Endothelial cell of umbilical vein (primary cell): ENCODE data around the gene DTNA. TPM values are rescaled to one million over a fixed set of nuclear protein-coding genes. Genes with fewer than 3 reads are reported as not detected.

Source experiments
- BruUV-seq: library from RNA; stranded (reverse); fragments of 400-500 nt; replicated peaks from 2 replicates; lab custom pipeline; 2021; lab: Mats Ljungman, UMichigan
- CTCF ChIA-PET: fragments of 300-600, 350-600 bp; sonication (Branson Sonifier 250); formaldehyde crosslinking; loops from one replicate; lab custom pipeline; 2021; ENCODE audit warnings: antibody characterized with exemption, inconsistent platforms; lab: Charles Lee
- POLR2A ChIA-PET: fragments of 300-600, 350-600 bp; sonication (Branson Sonifier 250); formaldehyde crosslinking; loops from one replicate; lab custom pipeline; 2021; ENCODE audit warnings: antibody characterized with exemption, inconsistent platforms; lab: Charles Lee
- DNase-seq: peaks from one replicate; pipeline ENCODE4 v3.0.0-alpha.2; 2011; ENCODE audit warnings: low read depth, low spot score
- FAIRE-seq: peaks from 2 replicates; lab custom pipeline; 2011; peaks lifted over from hg19 to GRCh38; lab: Jason Lieb, UNC
- H2AFZ ChIP-seq: 2 replicates; pipeline ENCODE4 v1.6.0; 2012; ENCODE audit warnings: low read depth, low read length, control low read depth, inconsistent platforms
- H3K27ac ChIP-seq: 2 replicates; pipeline ENCODE4 v1.5.1; 2011; ENCODE audit warnings: low read depth, mild to moderate bottlenecking, control low read depth, low read length, moderate library complexity; ENCODE audit not compliant: insufficient read depth
- H3K27me3 ChIP-seq, 2 experiments: 2 replicates each; pipeline versions ENCODE4 v1.6.0 to v1.6.1; 2011; ENCODE audit warnings: low read length in 2 of 2, mixed read lengths in 1 of 2; ENCODE audit not compliant: control insufficient read depth in 2 of 2, insufficient read depth in 2 of 2
- H3K36me3 ChIP-seq, 2 experiments: 2 replicates in 1 of 2; 3 replicates in 1 of 2; pipeline ENCODE4 v1.5.1; 2011; ENCODE audit warnings: low read length in 2 of 2, mild to moderate bottlenecking in 1 of 2, moderate library complexity in 1 of 2; ENCODE audit not compliant: control insufficient read depth in 2 of 2, insufficient read depth in 2 of 2; ENCODE audit errors: extremely low read depth in 1 of 2
- H3K4me1 ChIP-seq: 3 replicates; pipeline ENCODE4 v1.5.1; 2011; ENCODE audit warnings: mild to moderate bottlenecking, low read length; ENCODE audit not compliant: control insufficient read depth, insufficient read depth; ENCODE audit errors: extremely low read depth
- H3K4me2 ChIP-seq: 2 replicates; pipeline ENCODE4 v1.6.1; 2011; ENCODE audit warnings: low read length, control low read depth, mixed read lengths; ENCODE audit not compliant: insufficient read depth
- H3K4me3 ChIP-seq, 3 experiments: fragments of 200-600 bp in 1 of 3; sonication (generic), shearing (Covaris generic) in 1 of 3; replicated peaks in 1 of 3; 2 replicates each; pipeline ENCODE4 v1.5.1; 2011 to 2016; ENCODE audit warnings: control low read depth in 3 of 3, low read length in 3 of 3, mild to moderate bottlenecking in 2 of 3, inconsistent platforms in 1 of 3, low read depth in 1 of 3, moderate library complexity in 1 of 3; ENCODE audit not compliant: insufficient read depth in 1 of 3
- H3K79me2 ChIP-seq: 2 replicates; pipeline ENCODE4 v1.6.0; 2012; ENCODE audit warnings: low read length, inconsistent platforms; ENCODE audit not compliant: control insufficient read depth, insufficient read depth
- H3K9ac ChIP-seq: replicated peaks from 2 replicates; pipeline ENCODE3; 2011; ENCODE audit warnings: low read length, control low read depth; ENCODE audit not compliant: insufficient read depth; ENCODE audit errors: extremely low read depth
- H3K9me1 ChIP-seq: replicated peaks from 3 replicates; pipeline ENCODE4 v1.6.0; 2011; ENCODE audit warnings: mild to moderate bottlenecking, low read length; ENCODE audit not compliant: control insufficient read depth, insufficient read depth; ENCODE audit errors: extremely low read depth
- H3K9me3 ChIP-seq: replicated peaks from 2 replicates; pipeline ENCODE4 v1.5.1; 2012; ENCODE audit warnings: low read length, inconsistent platforms; ENCODE audit not compliant: control insufficient read depth, insufficient read depth
- H4K20me1 ChIP-seq: replicated peaks from 2 replicates; pipeline ENCODE3; 2011; ENCODE audit warnings: mild to moderate bottlenecking, low read length; ENCODE audit not compliant: control insufficient read depth, insufficient read depth; ENCODE audit errors: extremely low read depth
- FOS ChIP-seq: IDR thresholded peaks from 2 replicates; pipeline ENCODE4 v1.6.1; 2011; ENCODE audit warnings: mild to moderate bottlenecking, low read length, moderate library complexity, borderline replicate concordance; ENCODE audit not compliant: insufficient read depth
- MAX ChIP-seq: IDR thresholded peaks from 2 replicates; pipeline ENCODE4 v1.6.1; 2011; ENCODE audit not compliant: insufficient read depth, insufficient read length
- MYC ChIP-seq: IDR thresholded peaks from one replicate; pipeline ENCODE4 v1.6.1; 2011; ENCODE audit warnings: mild to moderate bottlenecking, low read depth, low read length
- POLR2A ChIP-seq: IDR thresholded peaks from 2 replicates; pipeline ENCODE4 v1.6.1; 2012; ENCODE audit warnings: low read depth, mild to moderate bottlenecking, control low read depth, low read length
- POLR2AphosphoS5 ChIP-seq: IDR thresholded peaks from 2 replicates; pipeline ENCODE4 v1.6.1; 2012; ENCODE audit warnings: low read depth, mild to moderate bottlenecking, control low read depth, low read length, moderate library complexity; ENCODE audit not compliant: insufficient read depth
- dilution Hi-C: fragments of 300-500 bp; cut with MboI; formaldehyde crosslinking; loops from one replicate; pipeline ENCODE4 v1.15.0; 2019; ENCODE audit warnings: low sequenced_read_pairs; ENCODE audit not compliant: extremely low pct_ligation_motif_present
- intact Hi-C: fragments of 100-400 bp; cut with micrococcal nuclease; formaldehyde crosslinking; loops from one replicate; pipeline ENCODE4 v1.10.0; 2022
- polyA plus RNA-seq, 4 experiments: library from polyadenylated mRNA; depleted of rRNA in 3 of 4; stranded (reverse) in 3 of 4; unstranded in 1 of 4; fragments of >200 nt; gene quantifications; 2 replicates each; pipeline versions ENCODE4 v1.2.1 to v1.2.3, GENCODE V29; 2011 to 2012; ENCODE audit warnings: missing spikeins in 1 of 4
- total RNA-seq: library from RNA; stranded (reverse); gene quantifications from 2 replicates; pipeline ENCODE4 v1.2.3, GENCODE V29; 2021

Gene DTNA
- total and polyA plus RNA-seq, 2 donors (not counting 3 experiments of a cell fraction or from before 2014, with no cell fraction given): 6.6 to 15.3 TPM

GRCh38 chr18:34740724-34741123 is 30.6 kb downstream of the DTNA start:
- intact Hi-C loops (no loop called here), dilution Hi-C loops (no loop called here)
- TF ChIP-seq FOS (no peak), POLR2AphosphoS5 (no peak), MYC (no peak), MAX (no peak), POLR2A (no peak)
- peaks cover 9% of the 10 kb centered on the region for H3K4me1 ChIP-seq
- POLR2A ChIA-PET: no interaction called here
- H3K4me3 ChIP-seq: no peak overlapping the region
- H3K36me3 ChIP-seq: no peaks in the 10 kb centered on the region
- H3K27me3 ChIP-seq: no peaks in the 10 kb centered on the region
- no peak overlapping the region for H3K27ac ChIP-seq
- no peak for FAIRE-seq
- H3K4me2 ChIP-seq: no peak overlapping the region
- no peaks in the 10 kb centered on the region for H3K9me3 ChIP-seq
- BruUV-seq: no TSS peak
- no peak overlapping the region for H2AFZ ChIP-seq
- H3K9ac ChIP-seq: no peak overlapping the region
- CTCF ChIA-PET: interaction anchor here (1.4 kb wide), 1 partner anchor 10 kb away, joined by 3 read pairs; no protein-coding TSS in a partner anchor
- H4K20me1 ChIP-seq: no peaks in the 10 kb centered on the region
- no peak for DNase-seq
- H3K79me2 ChIP-seq: no peaks in the 10 kb centered on the region
- H3K9me1 ChIP-seq: no peaks in the 10 kb centered on the region

- Histone ChIP-seq H3K9me1 (no peaks in the 10 kb centered on the region), H4K20me1 (no peaks in the 10 kb centered on the region), H2AFZ (no peak overlapping the region), H3K79me2 (no peaks in the 10 kb centered on the region), H3K9ac (no peak overlapping the region), H3K4me2 (no peak overlapping the region), H3K36me3 (no peaks in the 10 kb centered on the region), H3K9me3 (no peaks in the 10 kb centered on the region), H3K4me1 (peaks cover 9% of the 10 kb centered on the region), H3K4me3 (no peak overlapping the region), H3K27ac (no peak overlapping the region), H3K27me3 (no peaks in the 10 kb centered on the region)
- no peak for FAIRE-seq
- TF ChIP-seq MAX: no peak
- TF ChIP-seq MYC: no peak
- POLR2A ChIA-PET: no interaction called here
- CTCF ChIA-PET: no interaction called here
- intact Hi-C loops (no loop called here), dilution Hi-C loops (no loop called here)
- no TSS peak for BruUV-seq
- DNase-seq: no peak
These were observed 31.3 kb downstream of the DTNA start for GRCh38 chr18:34741401-34741800.
